ENCODE measurements around the gene IFIT2. TPM values are rescaled to one million over a fixed set of nuclear protein-coding genes. Genes with fewer than 3 reads are reported as not detected.

The IFIT2 gene
- total and polyA plus RNA-seq, 2 donors (not counting 3 experiments of a cell fraction or from before 2014, with no cell fraction given) = 0.23 to 1.4 TPM

GRCh38 chr10:89256340-89256739 is 45.5 kb upstream of the IFIT2 start:
- Histone ChIP-seq H3K9ac (replicated peaks; ENCODE audit: extremely low read depth, insufficient read depth, low read length) (no peak overlapping the region), H3K27ac (ENCODE audit: insufficient read depth, low read depth, low read length) (no peak overlapping the region), H3K27me3 (ENCODE audit: control insufficient read depth in 2 of 2, insufficient read depth in 2 of 2, low read length in 2 of 2) (peaks cover 23 to 45% of the 10 kb centered on the region in 2 experiments), H3K4me2 (ENCODE audit: insufficient read depth, low read length) (no peak overlapping the region), H3K9me1 (replicated peaks; ENCODE audit: control insufficient read depth, extremely low read depth, insufficient read depth, low read length) (no peaks in the 10 kb centered on the region), H3K79me2 (ENCODE audit: control insufficient read depth, insufficient read depth, low read length) (no peaks in the 10 kb centered on the region), H3K4me1 (ENCODE audit: control insufficient read depth, extremely low read depth, insufficient read depth, low read length) (no peaks in the 10 kb centered on the region), H3K9me3 (replicated peaks; ENCODE audit: control insufficient read depth, insufficient read depth, low read length) (no peaks in the 10 kb centered on the region), H2AFZ (ENCODE audit: low read depth, low read length) (no peak overlapping the region), H4K20me1 (replicated peaks; ENCODE audit: control insufficient read depth, extremely low read depth, insufficient read depth, low read length) (no peaks in the 10 kb centered on the region), H3K36me3 (ENCODE audit: control insufficient read depth in 2 of 2, extremely low read depth in 1 of 2, insufficient read depth in 2 of 2, low read length in 2 of 2) (no peaks in the 10 kb centered on the region), H3K4me3 (replicated peaks in 1 of 3; ENCODE audit: insufficient read depth in 1 of 3, low read depth in 1 of 3, low read length in 3 of 3) (no peak overlapping the region)
- ChIA-PET CTCF (no interaction called here), POLR2A (no interaction called here)
- TF ChIP-seq FOS (IDR thresholded peaks at IDR 0.05; ENCODE audit: borderline replicate concordance, insufficient read depth, low read length) (no peak), MAX (IDR thresholded peaks at IDR 0.05; ENCODE audit: insufficient read depth, insufficient read length) (no peak), POLR2A (IDR thresholded peaks at IDR 0.05; ENCODE audit: low read depth, low read length) (no peak), EZH2 (IDR thresholded peaks at IDR 0.05; ENCODE audit: borderline replicate concordance, low read depth, low read length, severe bottlenecking) (no peak), JUN (IDR thresholded peaks at IDR 0.05; ENCODE audit: borderline replicate concordance, insufficient read depth, insufficient read length, low read depth) (no peak), POLR2AphosphoS5 (IDR thresholded peaks at IDR 0.05; ENCODE audit: insufficient read depth, low read depth, low read length) (no peak), MYC (IDR thresholded peaks at IDR 0.05; ENCODE audit: low read depth, low read length) (no peak), CTCF (IDR thresholded peaks at IDR 0.05; ENCODE audit: extremely low read depth in 1 of 2, insufficient read depth in 1 of 2, low read depth in 1 of 2, low read length in 2 of 2) (no peak), GATA2 (IDR thresholded peaks at IDR 0.05; ENCODE audit: insufficient read depth, insufficient read length, low read depth, low read length) (no peak)
- dilution Hi-C loops (cut with MboI; ENCODE audit: extremely low pct_ligation_motif_present, low sequenced_read_pairs) = no loop called here
- intact Hi-C loops (cut with micrococcal nuclease) = no loop called here
- BruUV-seq (replicated peaks) = no TSS peak
- no peak for DNase-seq (ENCODE audit: low read depth, low spot score)
- no peak for FAIRE-seq

All from endothelial cell of umbilical vein (primary cell).